Prostate gland (tissue), 2 donors: ENCODE results near the gene PON3. TPM values are rescaled to one million over a fixed set of nuclear protein-coding genes. Genes with fewer than 3 reads are reported as not detected.

ENCODE experiments used
- DNase-seq: peaks from one replicate; pipeline ENCODE4 v3.0.0-alpha.2; 2019; ENCODE audit warnings: low spot score
- H3K27ac ChIP-seq, 2 donors: fragments of 200-600 bp; sonication (generic); 2 replicates each; pipeline ENCODE4 v1.5.1; 2017 to 2019
- H3K27me3 ChIP-seq: fragments of 200-600 bp; sonication (generic); replicated peaks from 2 replicates; pipeline ENCODE4 v1.5.1; 2019; ENCODE audit not compliant: insufficient read depth
- H3K36me3 ChIP-seq, 2 donors: fragments of 200-600 bp; sonication (generic); 1 replicate in 1 of 2; 2 replicates in 1 of 2; pipeline versions ENCODE4 v1.5.1 to v1.8.1; 2017 to 2019
- H3K4me1 ChIP-seq: fragments of 200-600 bp; sonication (generic); replicated peaks from 2 replicates; pipeline ENCODE4 v1.5.1; 2019
- H3K4me3 ChIP-seq, 2 donors: fragments of 200-600 bp; sonication (generic); 2 replicates each; pipeline ENCODE4 v1.5.1; 2017 to 2019
- H3K9me3 ChIP-seq: fragments of 200-600 bp; sonication (generic); 2 replicates; pipeline ENCODE4 v1.5.1; 2017
- POLR2A ChIP-seq: fragments of 450-650 bp; IDR thresholded peaks from one replicate; pipeline ENCODE4 v1.6.1; 2016; ENCODE audit warnings: antibody characterized with exemption, mild to moderate bottlenecking
- POLR2AphosphoS5 ChIP-seq: sonication (generic); formaldehyde crosslinking; IDR thresholded peaks from one replicate; pipeline ENCODE4 v1.6.1; 2017; ENCODE audit warnings: antibody characterized with exemption
- WGBS: methylation state at CpG from one replicate; pipeline ENCODE4 v1.1.5; 2018; 5-methylcytosine and 5-hydroxymethylcytosine counted together
- intact Hi-C: fragments of 100-400 bp; cut with DNase I; formaldehyde crosslinking; loops from one replicate; pipeline ENCODE4 v1.14.2; 2022
- total RNA-seq, 2 donors: library from RNA; depleted of rRNA; stranded (reverse); fragments of >200 nt; gene quantifications; one replicate each; pipeline ENCODE4 v1.1.0, GENCODE V29; 2016
- TF ChIP-seq, protein P1 (sequence below), 4 experiments: fragments of 200-600 bp in 2 of 4; fragments of 450-650 bp in 2 of 4; sonication (generic) in 2 of 4; IDR thresholded peaks; 1 replicate in 3 of 4; 2 replicates in 1 of 4; pipeline ENCODE4 v1.5.1; 2016 to 2019; ENCODE audit warnings: antibody characterized with exemption in 4 of 4, mild to moderate bottlenecking in 2 of 4, moderate library complexity in 2 of 4

PON3 gene
- total RNA-seq, 2 donors from 2014 or later = 1.9 to 9.5 TPM

- Histone ChIP-seq H3K27me3 (no peaks in the 10 kb centered on the region), H3K36me3 (no peaks in the 10 kb centered on the region), H3K4me1 (no peaks in the 10 kb centered on the region), H3K4me3 (no peak within 1 kb of the TSS), H3K9me3 (no peaks in the 10 kb centered on the region), H3K27ac (no peak within 1 kb of the TSS)
- intact Hi-C loops = no loop called here
- 15% methylated on average over 20 of the region's 20 CpGs for WGBS
- no peak for DNase-seq
- no peak for TF ChIP-seq POLR2A
- TF ChIP-seq, protein P1, sequence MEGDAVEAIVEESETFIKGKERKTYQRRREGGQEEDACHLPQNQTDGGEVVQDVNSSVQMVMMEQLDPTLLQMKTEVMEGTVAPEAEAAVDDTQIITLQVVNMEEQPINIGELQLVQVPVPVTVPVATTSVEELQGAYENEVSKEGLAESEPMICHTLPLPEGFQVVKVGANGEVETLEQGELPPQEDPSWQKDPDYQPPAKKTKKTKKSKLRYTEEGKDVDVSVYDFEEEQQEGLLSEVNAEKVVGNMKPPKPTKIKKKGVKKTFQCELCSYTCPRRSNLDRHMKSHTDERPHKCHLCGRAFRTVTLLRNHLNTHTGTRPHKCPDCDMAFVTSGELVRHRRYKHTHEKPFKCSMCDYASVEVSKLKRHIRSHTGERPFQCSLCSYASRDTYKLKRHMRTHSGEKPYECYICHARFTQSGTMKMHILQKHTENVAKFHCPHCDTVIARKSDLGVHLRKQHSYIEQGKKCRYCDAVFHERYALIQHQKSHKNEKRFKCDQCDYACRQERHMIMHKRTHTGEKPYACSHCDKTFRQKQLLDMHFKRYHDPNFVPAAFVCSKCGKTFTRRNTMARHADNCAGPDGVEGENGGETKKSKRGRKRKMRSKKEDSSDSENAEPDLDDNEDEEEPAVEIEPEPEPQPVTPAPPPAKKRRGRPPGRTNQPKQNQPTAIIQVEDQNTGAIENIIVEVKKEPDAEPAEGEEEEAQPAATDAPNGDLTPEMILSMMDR (IDR thresholded peaks at IDR 0.05) = no peak
These were observed 71.7 kb downstream of the PON3 start, which contains the start of gene PON1 for GRCh38 chr7:95324431-95324830. Gene PON1, minus strand, starts transcription at chr7:95324532. Its CDS starts 57 bp downstream, at chr7:95324475.

- Histone ChIP-seq H3K27me3 (no peaks in the 10 kb centered on the region), H3K36me3 (no peaks in the 10 kb centered on the region), H3K4me1 (no peaks in the 10 kb centered on the region), H3K9me3 (no peaks in the 10 kb centered on the region), H3K4me3 (no peak overlapping the region), H3K27ac (no peak overlapping the region)
- no peak for TF ChIP-seq POLR2A
- no peak for TF ChIP-seq POLR2AphosphoS5
- TF ChIP-seq, protein P1 (IDR thresholded peaks at IDR 0.05) = no peak
- no peak for DNase-seq
- WGBS = 82% methylated on average over 9 of the region's 9 CpGs
- intact Hi-C loops = no loop called here
These were observed 72.6 kb downstream of the PON3 start for GRCh38 chr7:95323410-95324129.

DNA sequence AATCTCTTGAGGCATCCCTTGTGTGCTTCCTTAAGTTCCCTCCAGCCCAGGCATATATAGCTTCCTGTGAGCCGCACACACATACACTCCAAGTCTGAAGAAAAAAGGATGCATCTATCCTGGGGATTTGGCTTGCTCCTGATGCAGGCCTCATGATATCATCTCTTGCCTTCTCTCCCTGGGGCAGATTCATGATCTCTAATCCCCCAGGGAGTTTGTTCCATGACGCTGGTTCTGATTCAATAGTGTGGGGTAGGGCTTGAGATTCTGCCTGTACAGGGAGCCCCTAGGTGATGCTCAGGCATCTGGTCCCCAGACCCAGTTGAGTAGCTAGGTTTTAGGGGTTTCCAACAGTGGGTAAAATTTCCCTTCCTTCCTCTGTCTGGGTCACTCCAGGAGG lies 73.3 kb downstream of the PON3 start:
- 71% methylated on average over 2 of the region's 2 CpGs for WGBS
- intact Hi-C loops = no loop called here
- Histone ChIP-seq H3K4me1 (no peaks in the 10 kb centered on the region), H3K36me3 (no peaks in the 10 kb centered on the region), H3K9me3 (no peaks in the 10 kb centered on the region), H3K27me3 (no peaks in the 10 kb centered on the region), H3K4me3 (no peak overlapping the region), H3K27ac (no peak overlapping the region)
- DNase-seq = no peak
- no peak for TF ChIP-seq POLR2A
- no peak for TF ChIP-seq POLR2AphosphoS5
- TF ChIP-seq, protein P1 (IDR thresholded peaks at IDR 0.05) = no peak

GRCh38 chr7:95322396-95322795 lies 73.8 kb downstream of the PON3 start:
- Histone ChIP-seq H3K9me3 (no peaks in the 10 kb centered on the region), H3K27me3 (no peaks in the 10 kb centered on the region), H3K27ac (no peak overlapping the region), H3K4me3 (no peak overlapping the region), H3K4me1 (no peaks in the 10 kb centered on the region), H3K36me3 (no peaks in the 10 kb centered on the region)
- intact Hi-C loops = no loop called here
- TF ChIP-seq POLR2A = no peak
- TF ChIP-seq, protein P1 (IDR thresholded peaks at IDR 0.05) = no peak
- no peak for TF ChIP-seq POLR2AphosphoS5
- no peak for DNase-seq
- WGBS = 84% methylated on average over 8 of the region's 8 CpGs

DNA sequence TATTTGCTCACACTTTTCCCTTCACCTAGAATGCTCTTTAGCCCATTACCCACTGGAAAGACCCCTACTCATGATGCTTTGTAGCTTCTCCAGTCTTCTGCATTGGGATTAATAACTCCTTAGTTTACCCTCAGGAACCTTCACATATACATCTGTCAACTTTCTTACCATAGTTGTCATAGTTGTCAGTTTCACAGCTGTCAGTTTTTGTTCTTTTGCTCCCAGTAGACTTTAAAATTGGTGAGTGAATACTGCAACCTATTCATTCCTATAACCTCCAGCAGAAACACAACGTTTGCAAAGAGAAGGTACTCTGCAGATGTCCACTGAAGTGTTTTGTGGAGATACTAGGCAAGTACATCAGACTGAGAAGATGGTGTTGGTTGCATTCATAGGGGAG lies 74.5 kb downstream of the PON3 start:
- Histone ChIP-seq H3K27me3 (no peaks in the 10 kb centered on the region), H3K27ac (no peak overlapping the region), H3K4me1 (no peaks in the 10 kb centered on the region), H3K4me3 (no peak overlapping the region), H3K9me3 (no peaks in the 10 kb centered on the region), H3K36me3 (no peaks in the 10 kb centered on the region)
- TF ChIP-seq, protein P1 (IDR thresholded peaks at IDR 0.05) = no peak
- no peak for TF ChIP-seq POLR2AphosphoS5
- no peak for TF ChIP-seq POLR2A
- no peak for DNase-seq
- intact Hi-C loops = no loop called here
- WGBS = 71% methylated on average over 1 of the region's 1 CpG
